COLO668 (cell line): Measurements from ENCODE around the gene CCDC142.

Source experiments
- DNase-seq: peaks from one replicate; lab custom pipeline; 2025; ENCODE audit not compliant: unreplicated experiment; lab: John Stamatoyannopoulos, UW

CCDC142 gene

GRCh38 chr2:74482801-74483674 is at the start of gene CCDC142, which contains the start of gene TTC31:
Gene CCDC142, minus strand, starts transcription at chr2:74482998. Its CDS starts 161 bp downstream, at chr2:74482837.
Gene TTC31, plus strand, starts transcription at chr2:74483081. Its CDS starts 15 bp downstream, at chr2:74483096.
- peak; percentile 92 for DNase-seq

- no peak for DNase-seq
Measured at GRCh38 chr2:74532222-74532621, 49.4 kb upstream of the CCDC142 start.

- DNase-seq = no peak
Measured at GRCh38 chr2:74531666-74532065, 48.9 kb upstream of the CCDC142 start.

- peak; percentile 44 for DNase-seq
Measured at GRCh38 chr2:74530239-74531187, 47.7 kb upstream of the CCDC142 start.

- DNase-seq = peak; percentile 99
Measured at GRCh38 chr2:74529357-74530238, 46.8 kb upstream of the CCDC142 start, which contains the start of the genes AUP1 and HTRA2. Gene AUP1, minus strand, starts transcription at chr2:74529706. Its CDS starts 77 bp downstream, at chr2:74529629. Gene HTRA2, plus strand, starts transcription at chr2:74529933. Its CDS starts 74 bp downstream, at chr2:74530007.

- no peak for DNase-seq
Measured at GRCh38 chr2:74528600-74529356, 46.0 kb upstream of the CCDC142 start.

GRCh38 chr2:74527741-74528140 is 44.9 kb upstream of the CCDC142 start:
- no peak for DNase-seq

GRCh38 chr2:74526649-74527230 is 43.9 kb upstream of the CCDC142 start:
- no peak for DNase-seq

- DNase-seq = no peak
Measured at GRCh38 chr2:74525717-74526648, 43.2 kb upstream of the CCDC142 start, which contains the start of gene DQX1. Gene DQX1, minus strand, starts transcription at chr2:74526231. Its CDS starts 502 bp downstream, at chr2:74525729.

- no peak for DNase-seq
Measured at GRCh38 chr2:74524955-74525716, 42.3 kb upstream of the CCDC142 start.

- DNase-seq = no peak
Measured at GRCh38 chr2:74524005-74524404, 41.2 kb upstream of the CCDC142 start.

GRCh38 chr2:74522516-74522915 is 39.7 kb upstream of the CCDC142 start:
- no peak for DNase-seq

- no peak for DNase-seq
Measured at GRCh38 chr2:74516650-74517049, 33.9 kb upstream of the CCDC142 start.

- peak; percentile 39 for DNase-seq
Measured at GRCh38 chr2:74515981-74516633, 33.3 kb upstream of the CCDC142 start.

GRCh38 chr2:74515271-74515980 is 32.6 kb upstream of the CCDC142 start:
- DNase-seq = peak; percentile 47
